Pancreas (tissue), 10 donors: Measurements from ENCODE around the gene TMEM131L. TPM values are rescaled to one million over a fixed set of nuclear protein-coding genes. Genes with fewer than 3 reads are reported as not detected.
"Not testable (repeated sequence)": the region's sequence is repeated elsewhere in the genome, so short reads cannot be mapped to it uniquely, and the experiment has no call there.

Source experiments
- ATAC-seq, 4 donors: fragments of 200-7000 bp; cut with Tn5 transposase; one replicate each; pipeline versions ENCODE4 v1.8.0 to v1.9.1; 2020; ENCODE audit warnings: mild to moderate bottlenecking in 4 of 4, moderate library complexity in 4 of 4
- DNase-seq, 6 donors: peaks; one replicate each; pipeline ENCODE4 v3.0.0-alpha.2; 2020
- FAIRE-seq: peaks from 2 replicates; lab custom pipeline; 2012; peaks lifted over from hg19 to GRCh38; lab: Jason Lieb, UNC
- H3K27ac ChIP-seq, 4 donors: fragments of 200-600 bp; sonication (generic); 1 replicate in 3 of 4; 2 replicates in 1 of 4; pipeline versions ENCODE4 v1.5.0 to v1.8.0; 2020
- H3K27me3 ChIP-seq, 4 donors: fragments of 200-600 bp; one replicate each; pipeline ENCODE4 v1.8.0; 2021
- H3K36me3 ChIP-seq, 3 donors: fragments of 200-600 bp; sonication (generic) in 1 of 3; one replicate each; pipeline versions ENCODE4 v1.5.0 to v1.8.0; 2020 to 2021
- H3K4me1 ChIP-seq, 3 donors: fragments of 200-600 bp; one replicate each; pipeline ENCODE4 v1.8.0; 2021
- H3K4me3 ChIP-seq, 4 donors: fragments of 200-600 bp; sonication (generic) in 2 of 4; one replicate each; pipeline versions ENCODE4 v1.5.0 to v1.8.0; 2020 to 2021
- H3K9me3 ChIP-seq, 4 donors: fragments of 200-600 bp; one replicate each; pipeline ENCODE4 v1.8.0; 2021
- CTCF ChIP-seq, 4 donors: fragments of 200-600 bp; sonication (generic) in 3 of 4; IDR thresholded peaks; one replicate each; pipeline versions ENCODE4 v1.5.0 to v1.8.0; 2021; ENCODE audit warnings: antibody characterized with exemption in 4 of 4
- WGBS, 2 donors: extraction: QIAGEN DNeasy Blood & Tissue Kit; methylation state at CpG; one replicate each; pipeline ENCODE4 v1.1.7; 2013; 5-methylcytosine and 5-hydroxymethylcytosine counted together
- intact Hi-C, 3 donors: fragments of 100-400 bp; cut with DNase I; formaldehyde crosslinking; loops; one replicate each; pipeline versions ENCODE4 v1.11.1 to v1.14.2; 2022
- polyA plus RNA-seq, 2 donors: library from polyadenylated mRNA; stranded (reverse); fragments of 200-250 nt; gene quantifications; one replicate each; pipeline ENCODE4 v1.2.3, GENCODE V29; 2013
- total RNA-seq, 6 donors: library from RNA; stranded (reverse); fragmentation: NEBNext Ultra II Directional in 4 of 6; extraction: Animal tissue kit (Norgen Biotek cat#: 25700) in 4 of 6; gene quantifications; one replicate each; pipeline versions ENCODE4 v1.2.1 to v1.2.4, GENCODE V29; 2021 to 2023
- donor health status: healthy with polysubstance abuse.
- donor health status: DM: no; HTN: no; CAD: no; lungs with moderate emphysema.
- donor health status: DM: no; HTN: no; CAD: no.
- donor health status: control.
- donor health status: control.
- donor health status: Bipolar disorder and iron deficiency.
- donor health status: DM: yes; HTN: yes; CAD: no.
- donor health status: DM: no; HTN: no; CAD: no.
- donor health status: DM: no; HTN: no; CAD: no.
- donor health status: DM: yes; HTN: yes; CAD: no.

Gene TMEM131L
- total and polyA plus RNA-seq, 8 donors, result 9.4 to 29.5 (median 20.1) TPM

GRCh38 chr4:153451911-153452657 lies 14.1 kb upstream of the TMEM131L start:
- no peak for TF ChIP-seq CTCF (IDR thresholded peaks at IDR 0.05)
- Histone ChIP-seq H3K4me1 (peaks cover 9 to 13% (median 11%) of the 10 kb centered on the region in 3 donors), H3K27me3 (no peaks in the 10 kb centered on the region), H3K9me3 (no peaks in the 10 kb centered on the region), H3K36me3 (no peaks in the 10 kb centered on the region), H3K27ac (peak overlapping the region in 3 of 4 donors; percentile 26 to 62 (median 56)), H3K4me3 (no peak overlapping the region)
- peak; percentile 66 to 81 (median 76) for ATAC-seq
- intact Hi-C loops, result no loop called here
- DNase-seq, result peak; percentile 29 to 72 (median 43)
- 51 to 54% methylated on average over 27 of the region's 27 CpGs for whole genome bisulfite sequencing, 2 donors
- FAIRE-seq, result no peak

- Histone ChIP-seq H3K27ac (peak overlapping the region in 2 of 4 donors; percentile 56 to 62), H3K4me3 (no peak overlapping the region)
- peak in 3 of 6 donors; percentile 49 to 53 (median 53) for DNase-seq
These were observed 13.3 kb upstream of the TMEM131L start for GRCh38 chr4:153452658-153453378.

GRCh38 chr4:153453402-153453801 lies 12.8 kb upstream of the TMEM131L start:
- intact Hi-C loops, result no loop called here
- Histone ChIP-seq H3K36me3 (no peaks in the 10 kb centered on the region), H3K4me1 (peaks cover 9 to 13% (median 11%) of the 10 kb centered on the region in 3 donors), H3K27me3 (no peaks in the 10 kb centered on the region), H3K4me3 (no peak overlapping the region), H3K27ac (peak overlapping the region in 1 of 4 donors; percentile 5), H3K9me3 (no peaks in the 10 kb centered on the region)
- no peak for TF ChIP-seq CTCF (IDR thresholded peaks at IDR 0.05)
- FAIRE-seq (no peak), ATAC-seq (no peak), DNase-seq (peak in 1 of 6 donors; percentile 6)
- 88% methylated on average over 7 to 8 of the region's 8 CpGs for WGBS, 2 donors

More at GRCh38 chr4:153452658-153453378, 13.3 kb upstream of the TMEM131L start:
- intact Hi-C loops, result no loop called here
- H3K36me3 ChIP-seq, result no peaks in the 10 kb centered on the region
- H3K27me3 ChIP-seq, result no peaks in the 10 kb centered on the region
- FAIRE-seq (no peak), ATAC-seq (peak; percentile 85 to 94 (median 90))
- WGBS, 2 donors, result 81 to 90% methylated on average over 4 of the region's 4 CpGs
- no peak for TF ChIP-seq CTCF (IDR thresholded peaks at IDR 0.05)
- H3K9me3 ChIP-seq, result no peaks in the 10 kb centered on the region
- H3K4me1 ChIP-seq, result peaks cover 9 to 13% (median 11%) of the 10 kb centered on the region in 3 donors

GRCh38 chr4:153458969-153459368 lies 7.2 kb upstream of the TMEM131L start:
- H3K27me3 ChIP-seq, result no peaks in the 10 kb centered on the region
- intact Hi-C loops, result no loop called here
- FAIRE-seq, result no peak
- ATAC-seq, result no peak
- no peaks in the 10 kb centered on the region for H3K36me3 ChIP-seq
- 53 to 55% methylated on average over 1 of the region's 1 CpG for WGBS, 2 donors
- H3K4me1 ChIP-seq, result peaks cover 0 to under 1% (median 0%) of the 10 kb centered on the region in 3 donors
- no peak overlapping the region for H3K27ac ChIP-seq
- DNase-seq, result no peak
- TF ChIP-seq CTCF (IDR thresholded peaks at IDR 0.05), result no peak
- no peaks in the 10 kb centered on the region for H3K9me3 ChIP-seq
- no peak overlapping the region for H3K4me3 ChIP-seq

GRCh38 chr4:153461549-153461948 lies 4.6 kb upstream of the TMEM131L start:
- FAIRE-seq, H3K4me3 ChIP-seq, DNase-seq, H3K9me3 ChIP-seq, H3K36me3 ChIP-seq, H3K27ac ChIP-seq, ATAC-seq, H3K27me3 ChIP-seq: not testable (repeated sequence)
- intact Hi-C loops, result loop anchor here in 1 of 3 donors (10.0 kb wide), 1 partner anchor 113 kb away; no protein-coding TSS in a partner anchor
- H3K4me1 ChIP-seq, result peaks cover 0 to 12% (median 0%) of the 10 kb centered on the region in 3 donors
- WGBS, 2 donors, result 95 to 96% methylated on average over 4 of the region's 4 CpGs
